Raji (cell line): ENCODE results near the gene LARGE1.

Experiments
- POLR2A ChIP-seq: IDR thresholded peaks from 2 replicates; pipeline ENCODE4 v1.6.1; 2011; ENCODE audit warnings: low read depth, low read length, control low read depth; ENCODE audit not compliant: insufficient read depth

The LARGE1 gene

DNA sequence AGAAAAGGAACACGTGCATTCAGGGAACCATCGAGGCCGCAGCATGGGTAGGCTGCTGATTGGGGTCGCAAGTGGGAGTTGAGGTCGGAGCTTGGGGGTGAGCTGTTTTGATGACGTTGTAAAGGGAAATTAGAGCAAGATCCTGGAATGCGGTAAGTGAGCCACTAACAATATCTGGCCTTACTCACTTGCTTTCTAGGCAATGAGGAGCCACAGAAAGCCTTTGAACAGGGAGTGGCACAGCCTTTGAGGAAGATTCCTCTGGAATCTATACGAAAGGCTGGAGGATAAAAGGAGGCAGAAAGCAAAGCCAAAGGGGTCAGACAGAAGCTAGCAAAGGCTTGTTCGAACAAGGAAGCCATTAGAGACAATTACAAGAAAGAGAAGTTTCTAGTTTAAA, 197.5 kb downstream of the LARGE1 start:
- TF ChIP-seq POLR2A: no peak

DNA sequence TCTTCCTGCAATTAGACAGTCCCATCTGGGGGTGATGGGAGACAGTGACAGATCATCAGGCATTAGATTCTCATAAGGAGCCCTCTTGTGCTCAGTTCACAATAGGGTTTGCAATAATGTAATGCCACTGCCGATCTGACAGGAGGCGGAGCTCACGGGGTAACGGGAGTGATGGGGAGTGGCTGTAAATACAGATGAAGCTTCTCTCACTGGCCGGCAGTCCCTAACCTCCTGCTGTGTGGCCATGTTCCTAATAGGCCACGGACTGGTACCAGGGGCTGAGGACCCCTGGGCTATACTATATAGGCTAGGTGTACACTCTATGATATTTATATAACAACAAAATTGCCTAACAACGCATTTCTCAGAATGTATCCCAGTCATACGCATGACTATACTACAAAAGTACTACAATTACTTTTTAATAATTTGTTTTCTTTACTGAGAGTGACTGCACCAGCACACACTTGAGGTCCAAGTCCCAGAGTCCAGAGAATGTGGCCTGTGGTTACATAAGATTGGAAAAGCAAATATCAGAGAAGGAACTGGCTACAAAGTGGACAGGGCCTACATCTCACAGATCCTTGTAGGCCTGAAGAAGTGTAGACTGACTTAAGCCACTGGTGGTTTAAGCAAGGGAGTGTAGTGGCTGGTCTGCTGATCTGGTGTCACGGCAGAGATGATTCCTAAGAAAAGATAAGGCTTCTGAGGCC, 200.0 kb downstream of the LARGE1 start:
- TF ChIP-seq POLR2A: no peak

- TF ChIP-seq POLR2A: no peak
These were observed 202.4 kb downstream of the LARGE1 start for GRCh38 chr22:33717694-33718396.

DNA sequence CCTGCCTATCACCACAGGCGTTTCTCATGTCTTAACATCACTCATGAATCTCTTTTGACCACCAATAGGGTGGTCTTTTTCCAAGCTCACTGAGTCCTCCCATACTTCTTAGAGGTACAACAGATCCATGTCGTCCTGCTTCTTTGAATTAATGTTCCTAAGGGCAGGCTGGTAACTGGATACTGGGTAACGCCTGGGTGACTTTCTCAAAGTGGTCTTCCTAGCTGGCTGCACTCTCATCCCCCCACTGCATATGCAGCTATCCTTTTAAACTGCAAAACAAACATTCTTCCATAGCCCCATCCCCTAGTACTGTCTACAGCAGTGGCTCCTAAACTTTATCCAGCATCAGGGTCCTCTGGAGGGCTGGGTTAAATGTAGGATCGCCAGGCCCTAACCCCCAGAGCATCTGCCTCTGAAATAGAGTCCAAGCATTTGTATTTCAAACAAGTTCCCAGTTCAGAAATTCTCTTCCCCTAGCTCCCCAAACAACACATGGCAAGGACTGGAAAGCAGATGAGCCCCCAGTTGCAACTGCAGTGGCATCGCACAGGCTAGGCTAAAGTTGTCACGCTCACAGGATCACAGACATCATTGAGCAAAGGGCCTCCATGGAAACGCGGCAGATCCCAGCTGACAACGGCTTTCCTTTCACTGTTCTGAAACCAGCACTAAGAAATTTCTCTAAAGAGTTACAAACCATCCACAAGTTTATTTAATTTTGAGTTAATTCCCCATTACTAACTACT, 204.9 kb downstream of the LARGE1 start:
- TF ChIP-seq POLR2A: no peak

GRCh38 chr22:33710326-33710725, 209.9 kb downstream of the LARGE1 start:
- TF ChIP-seq POLR2A: no peak

GRCh38 chr22:33707581-33707980, 212.7 kb downstream of the LARGE1 start:
- no peak for TF ChIP-seq POLR2A

DNA sequence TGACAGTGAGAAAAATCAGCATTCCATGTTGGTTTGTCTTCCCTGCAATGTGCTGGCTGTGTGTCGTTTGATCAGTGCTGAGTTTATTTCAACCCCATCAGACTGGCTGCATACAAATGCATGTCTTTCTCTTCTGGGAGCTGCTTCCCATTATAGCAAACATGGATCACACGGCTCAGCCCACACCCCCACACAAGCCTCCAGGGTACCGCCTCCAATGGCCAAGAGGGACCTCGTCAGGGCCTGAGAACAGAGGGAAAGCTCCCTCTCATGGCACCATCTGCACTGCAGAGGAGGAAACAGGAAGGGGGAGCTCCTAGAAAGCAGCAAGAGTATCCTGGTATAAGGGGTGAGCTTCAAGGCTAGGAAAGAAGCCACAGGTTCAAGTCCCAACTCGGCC, 214.2 kb downstream of the LARGE1 start:
- TF ChIP-seq POLR2A: no peak

- no peak for TF ChIP-seq POLR2A
These were observed 221.1 kb downstream of the LARGE1 start for GRCh38 chr22:33699176-33699575.

DNA sequence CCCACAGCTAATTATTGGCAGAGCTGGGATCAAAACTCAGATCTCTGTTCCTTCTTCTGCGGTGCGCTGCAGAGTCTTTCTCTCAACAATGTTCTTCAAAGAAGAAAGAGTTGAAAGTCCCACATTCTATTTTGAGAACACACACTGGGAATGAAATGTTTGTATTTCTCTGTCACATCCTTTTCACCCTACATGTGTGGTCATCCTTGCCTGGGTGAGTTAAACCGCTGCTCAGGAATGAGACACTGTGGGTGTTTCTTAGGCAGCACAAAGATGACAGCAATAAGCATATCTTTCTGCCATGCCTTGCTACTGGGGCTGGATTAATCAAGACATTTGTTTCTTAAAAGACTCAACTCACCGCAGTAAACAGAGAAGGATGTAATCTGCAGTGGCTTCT, 222.6 kb downstream of the LARGE1 start:
- TF ChIP-seq POLR2A: no peak

- no peak for TF ChIP-seq POLR2A
These were observed 229.1 kb downstream of the LARGE1 start for GRCh38 chr22:33691057-33691630.

DNA sequence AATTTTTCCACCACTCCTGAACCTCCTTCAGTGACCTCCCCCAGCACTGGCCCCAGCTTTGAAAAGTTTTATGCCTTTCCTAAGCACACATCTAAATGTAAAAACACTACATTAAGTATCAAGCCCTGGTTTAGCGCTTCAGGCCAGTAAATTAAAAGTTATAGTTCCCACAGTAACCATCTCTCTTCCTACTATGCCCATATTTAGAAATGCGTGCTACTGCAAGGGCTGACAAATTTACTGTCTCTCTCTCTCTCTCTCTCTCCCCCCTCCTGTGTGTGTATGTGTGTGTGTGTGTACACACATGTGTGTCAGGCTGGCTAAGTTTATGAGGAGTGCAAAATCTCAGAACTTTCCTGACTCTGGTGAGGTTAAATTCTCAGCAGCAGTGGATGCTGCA, 231.4 kb downstream of the LARGE1 start:
- TF ChIP-seq POLR2A: no peak

DNA sequence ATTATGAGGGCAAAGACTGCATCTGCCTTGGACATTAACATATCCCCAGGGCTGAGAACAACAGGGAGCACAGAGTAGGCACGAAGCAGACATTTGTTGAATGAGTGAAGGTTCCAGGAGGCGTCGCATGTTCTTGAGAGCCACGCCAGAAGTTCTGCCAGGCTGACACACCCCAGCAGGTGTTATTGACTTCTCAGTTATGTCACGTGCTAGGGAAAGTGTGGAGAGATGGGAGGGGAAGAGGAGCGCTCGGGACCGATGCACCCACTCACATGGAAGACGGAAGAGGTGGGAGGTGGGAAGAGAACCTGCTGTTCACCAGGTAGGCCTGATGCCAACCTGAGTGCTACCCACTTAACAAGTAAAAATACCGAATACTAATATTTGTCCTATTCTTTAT, 232.8 kb downstream of the LARGE1 start:
- no peak for TF ChIP-seq POLR2A

DNA sequence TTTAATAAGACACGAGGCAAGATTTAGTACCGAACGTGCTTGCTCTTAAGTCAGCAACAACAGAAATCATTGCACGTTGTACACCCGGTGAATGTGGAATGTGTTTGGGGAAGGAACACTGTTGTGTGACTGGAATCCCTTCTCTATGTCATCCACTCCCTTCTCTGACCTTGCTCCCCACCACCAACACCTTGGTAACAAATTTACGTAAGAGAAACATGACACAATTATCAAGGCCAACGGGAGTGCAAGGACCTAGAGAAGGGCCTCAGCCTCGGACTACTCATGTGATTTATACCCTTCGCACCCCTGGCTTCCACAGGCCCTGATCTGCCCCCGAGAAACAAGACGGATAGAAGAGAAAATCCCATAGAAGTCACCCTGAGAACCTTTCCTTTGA, 236.2 kb downstream of the LARGE1 start:
- no peak for TF ChIP-seq POLR2A

DNA sequence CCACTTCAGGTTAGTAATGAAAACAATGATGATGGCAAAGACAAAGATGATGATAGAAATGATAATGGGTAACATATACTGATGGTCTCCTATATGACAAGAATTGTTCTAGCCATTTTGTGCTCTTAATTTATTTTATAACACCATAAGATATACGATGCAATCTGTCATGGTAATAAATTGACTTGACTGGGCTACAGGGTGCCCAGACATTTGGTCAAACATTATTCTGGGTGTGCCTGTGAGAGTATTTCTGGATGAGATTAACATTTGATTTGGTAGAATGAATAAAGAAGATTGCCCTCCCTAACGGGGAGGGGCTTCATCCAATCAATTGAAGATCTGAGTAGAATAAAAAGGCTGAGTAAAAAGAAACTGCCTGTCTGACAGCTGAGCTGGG, 237.3 kb downstream of the LARGE1 start:
- no peak for TF ChIP-seq POLR2A

DNA sequence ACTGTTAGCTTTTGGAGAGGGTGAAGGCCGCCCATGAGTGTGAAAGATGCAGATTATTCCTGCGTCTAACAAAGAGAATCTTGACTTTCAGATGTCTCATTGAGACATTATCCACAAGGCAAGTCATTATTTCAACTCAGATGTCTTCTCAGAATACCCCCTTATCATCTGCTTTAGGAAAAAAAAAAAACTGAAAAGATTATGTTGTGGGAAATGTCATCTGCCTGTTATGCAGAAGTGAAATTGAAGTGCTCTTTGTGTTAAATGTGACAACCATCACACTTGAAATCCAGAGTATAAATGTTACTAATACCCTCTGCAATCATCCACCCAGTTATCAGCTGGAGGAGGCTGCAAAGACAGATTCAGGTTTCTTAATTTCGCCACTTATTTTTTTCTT, 239.6 kb downstream of the LARGE1 start:
- TF ChIP-seq POLR2A: no peak

DNA sequence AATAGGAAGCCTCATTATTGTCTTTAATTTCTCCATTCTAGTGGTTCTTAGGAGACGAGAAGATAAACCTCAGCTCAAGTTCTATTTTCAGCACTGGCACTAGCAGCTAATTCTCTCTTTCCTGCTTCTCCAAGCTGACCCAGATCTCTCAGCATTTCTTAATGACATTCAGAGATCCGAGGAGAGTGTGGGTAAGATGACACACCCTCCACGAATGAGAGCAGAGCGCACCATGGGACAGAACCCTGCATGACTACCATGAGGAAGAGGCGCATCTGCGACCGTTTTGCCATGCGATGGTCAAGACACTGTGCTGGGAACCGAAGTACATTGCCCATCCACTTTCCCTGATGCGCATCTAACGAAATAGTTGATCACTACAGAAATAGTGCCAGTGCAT, 241.8 kb downstream of the LARGE1 start:
- TF ChIP-seq POLR2A: no peak
